ENCODE results near the gene BBOX1.

The BBOX1 gene

DNA sequence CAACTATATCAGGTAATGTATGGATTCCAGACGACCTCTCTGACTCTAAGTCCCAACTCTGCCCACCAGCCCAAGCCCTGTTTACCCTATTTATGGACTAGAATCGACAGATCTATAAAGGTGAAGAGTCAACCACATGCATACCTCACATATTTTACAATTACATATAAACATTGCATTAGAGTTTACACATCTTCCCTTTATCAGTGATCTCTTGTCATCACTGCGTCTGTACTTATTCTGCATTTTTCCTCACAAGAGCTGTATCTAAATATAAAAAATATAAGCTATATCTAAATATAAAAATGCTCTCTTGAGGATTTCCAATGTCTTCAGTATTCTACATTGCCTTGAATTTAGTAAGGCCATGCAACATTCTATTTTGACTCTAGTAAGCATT, 38.2 kb upstream of the BBOX1 start:
- TF ChIP-seq POLR2AphosphoS5 (IDR thresholded peaks at IDR 0.05; ENCODE audit: borderline replicate concordance, low read depth, low read length) (no peak), EZH2 (IDR thresholded peaks at IDR 0.05) (no peak), FOXP2 (optimal IDR thresholded peaks at IDR 0.05; ENCODE audit: control extremely low read depth, extremely low read length, insufficient read depth) (no peak)

DNA sequence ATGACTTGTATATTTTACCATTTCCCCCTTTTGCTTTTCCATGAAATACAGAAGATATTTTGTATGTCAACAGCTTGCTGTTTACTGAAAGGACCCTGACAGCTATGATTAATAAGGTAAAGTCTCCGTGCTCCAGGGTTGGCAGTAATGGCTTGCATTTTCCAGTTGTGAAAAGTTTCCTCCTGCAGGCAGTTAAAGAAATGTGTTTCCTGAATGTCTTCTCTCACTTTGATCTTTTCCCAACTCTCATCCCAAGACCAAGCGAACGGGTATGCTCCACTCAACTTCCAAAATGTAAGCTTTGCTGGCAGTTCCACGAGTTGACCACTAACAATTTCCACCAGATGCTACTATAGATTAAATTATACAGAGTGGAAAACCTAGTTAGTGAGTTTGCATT, 37.8 kb upstream of the BBOX1 start:
- Histone ChIP-seq H3K27ac (no peak overlapping the region), H3K9ac (ENCODE audit: insufficient read length) (no peak overlapping the region), H3K4me3 (no peak overlapping the region), H3K9me3 (ENCODE audit: low read depth, low read length) (no peaks in the 10 kb centered on the region), H3K36me3 (ENCODE audit: insufficient read depth, low read length) (no peaks in the 10 kb centered on the region)
- no peak for DNase-seq (ENCODE audit: low read depth, low spot score)
- TF ChIP-seq POLR2AphosphoS5 (IDR thresholded peaks at IDR 0.05; ENCODE audit: borderline replicate concordance, low read depth, low read length) (no peak), EZH2 (IDR thresholded peaks at IDR 0.05) (no peak), FOXP2 (optimal IDR thresholded peaks at IDR 0.05; ENCODE audit: control extremely low read depth, extremely low read length, insufficient read depth) (no peak)

More for the DNA sequence above, 38.2 kb upstream of the BBOX1 start:
- Histone ChIP-seq H3K9me3 (ENCODE audit: low read depth, low read length) (no peaks in the 10 kb centered on the region), H3K4me3 (no peak overlapping the region), H3K27ac (no peak overlapping the region), H3K36me3 (ENCODE audit: insufficient read depth, low read length) (no peaks in the 10 kb centered on the region), H3K9ac (ENCODE audit: insufficient read length) (no peak overlapping the region)
- DNase-seq (ENCODE audit: low read depth, low spot score) = no peak

DNA sequence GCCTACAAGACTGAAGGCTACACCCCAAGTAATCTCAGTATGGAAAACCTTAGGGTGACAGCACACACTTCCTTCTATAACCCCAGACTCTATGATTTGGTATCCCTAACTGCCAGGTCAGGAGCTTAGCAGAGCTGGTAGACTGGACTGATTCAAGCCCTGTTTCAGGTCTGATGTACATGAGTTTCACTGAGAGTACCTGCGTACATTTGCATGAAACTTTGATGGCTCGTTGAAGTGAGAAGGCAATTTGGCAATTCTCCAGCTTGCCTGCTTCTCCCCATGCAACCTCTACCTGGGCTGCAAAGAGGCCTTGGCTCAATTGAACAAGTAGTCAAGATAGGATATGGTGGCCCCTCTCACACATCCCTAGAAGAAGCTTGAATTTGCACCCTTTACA, 36.5 kb upstream of the BBOX1 start:
- Histone ChIP-seq H3K9me3 (ENCODE audit: low read depth, low read length) (no peaks in the 10 kb centered on the region), H3K9ac (ENCODE audit: insufficient read length) (no peak overlapping the region), H3K27ac (no peak overlapping the region), H3K4me3 (no peak overlapping the region), H3K36me3 (ENCODE audit: insufficient read depth, low read length) (no peaks in the 10 kb centered on the region)
- TF ChIP-seq FOXP2 (optimal IDR thresholded peaks at IDR 0.05; ENCODE audit: control extremely low read depth, extremely low read length, insufficient read depth) (no peak), POLR2AphosphoS5 (IDR thresholded peaks at IDR 0.05; ENCODE audit: borderline replicate concordance, low read depth, low read length) (no peak), EZH2 (IDR thresholded peaks at IDR 0.05) (no peak)
- DNase-seq (ENCODE audit: low read depth, low spot score) = no peak

DNA sequence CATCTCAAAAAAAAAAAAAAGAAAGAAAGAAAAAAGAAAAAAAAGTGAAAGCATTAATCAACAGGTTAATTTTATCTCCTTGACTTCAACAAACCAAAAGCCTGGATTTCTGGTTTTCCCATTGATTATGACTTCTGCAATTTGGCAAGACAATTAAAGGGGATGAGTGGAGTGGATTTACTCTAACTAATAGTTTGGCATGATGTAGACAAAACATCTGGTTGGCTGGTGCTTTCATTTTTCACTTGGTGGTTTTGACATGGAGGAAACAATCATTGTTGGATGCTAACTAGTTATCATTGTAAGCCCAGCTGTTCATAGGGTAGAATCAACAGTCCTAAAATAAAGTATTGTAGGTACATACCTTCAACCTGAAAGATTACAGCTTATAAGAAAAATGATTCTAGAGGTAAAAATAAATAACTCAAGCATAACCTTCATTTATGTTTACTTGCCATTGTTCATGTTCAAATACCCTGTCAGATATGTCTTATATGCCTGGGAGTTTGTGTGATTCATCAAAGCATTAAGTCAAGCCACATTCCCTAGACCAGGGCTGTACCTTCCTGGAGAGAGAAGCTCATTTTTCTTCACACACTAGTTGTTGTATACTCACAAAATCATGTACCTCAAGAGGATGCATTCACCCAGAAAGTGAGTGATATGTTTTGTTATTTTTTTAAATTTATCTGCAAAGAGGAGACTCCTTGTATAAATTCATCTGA, 31.6 kb upstream of the BBOX1 start:
- Histone ChIP-seq H3K4me3 (no peak overlapping the region), H3K9ac (ENCODE audit: insufficient read length) (no peak overlapping the region), H3K9me3 (ENCODE audit: low read depth, low read length) (no peaks in the 10 kb centered on the region), H3K36me3 (ENCODE audit: insufficient read depth, low read length) (no peaks in the 10 kb centered on the region), H3K27ac (no peak overlapping the region)
- no peak for TF ChIP-seq POLR2AphosphoS5 (IDR thresholded peaks at IDR 0.05; ENCODE audit: borderline replicate concordance, low read depth, low read length)
- no peak for TF ChIP-seq FOXP2 (optimal IDR thresholded peaks at IDR 0.05; ENCODE audit: control extremely low read depth, extremely low read length, insufficient read depth)
- TF ChIP-seq EZH2 (IDR thresholded peaks at IDR 0.05) = no peak
- DNase-seq (ENCODE audit: low read depth, low spot score) = no peak

DNA sequence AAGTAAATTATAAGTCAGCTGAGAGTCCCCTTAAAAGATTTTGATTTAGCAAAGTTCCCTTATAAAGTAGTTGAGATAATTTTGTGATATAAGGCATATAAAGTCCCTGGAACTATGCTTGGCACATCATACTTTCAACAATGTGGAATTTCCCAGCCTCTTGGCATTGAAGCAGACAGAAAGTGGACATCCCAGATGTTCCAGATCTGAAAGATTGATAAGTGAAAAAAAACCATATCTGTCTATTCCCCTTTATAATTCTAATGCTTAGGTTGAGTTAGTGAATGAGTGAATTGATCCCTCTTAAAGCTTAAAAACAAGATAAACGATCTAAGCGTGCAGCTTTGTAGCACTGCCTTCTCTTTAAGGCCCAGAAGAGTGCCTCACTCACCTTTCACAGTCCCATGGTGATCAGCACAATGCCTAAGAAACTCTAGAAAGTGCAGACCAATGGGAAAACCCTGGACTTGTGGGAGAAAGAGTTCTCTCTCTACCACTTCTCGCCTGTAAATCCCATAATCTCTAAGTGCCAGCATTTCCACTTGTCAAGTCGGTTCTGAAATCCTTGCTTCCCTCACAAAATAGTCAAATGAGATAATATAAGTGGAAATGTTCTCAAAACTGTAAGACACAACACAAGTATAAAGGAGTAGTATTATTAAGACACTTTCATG, 28.9 kb upstream of the BBOX1 start:
- H3K9ac ChIP-seq (ENCODE audit: insufficient read length) = no peak overlapping the region
- DNase-seq (ENCODE audit: low read depth, low spot score) = no peak
- H3K27ac ChIP-seq = no peak overlapping the region
- H3K4me3 ChIP-seq = no peak overlapping the region
- no peak for TF ChIP-seq POLR2AphosphoS5 (IDR thresholded peaks at IDR 0.05; ENCODE audit: borderline replicate concordance, low read depth, low read length)
- no peak for TF ChIP-seq FOXP2 (optimal IDR thresholded peaks at IDR 0.05; ENCODE audit: control extremely low read depth, extremely low read length, insufficient read depth)
- TF ChIP-seq EZH2 (IDR thresholded peaks at IDR 0.05) = no peak
- no peaks in the 10 kb centered on the region for H3K9me3 ChIP-seq (ENCODE audit: low read depth, low read length)
- no peaks in the 10 kb centered on the region for H3K36me3 ChIP-seq (ENCODE audit: insufficient read depth, low read length)

DNA sequence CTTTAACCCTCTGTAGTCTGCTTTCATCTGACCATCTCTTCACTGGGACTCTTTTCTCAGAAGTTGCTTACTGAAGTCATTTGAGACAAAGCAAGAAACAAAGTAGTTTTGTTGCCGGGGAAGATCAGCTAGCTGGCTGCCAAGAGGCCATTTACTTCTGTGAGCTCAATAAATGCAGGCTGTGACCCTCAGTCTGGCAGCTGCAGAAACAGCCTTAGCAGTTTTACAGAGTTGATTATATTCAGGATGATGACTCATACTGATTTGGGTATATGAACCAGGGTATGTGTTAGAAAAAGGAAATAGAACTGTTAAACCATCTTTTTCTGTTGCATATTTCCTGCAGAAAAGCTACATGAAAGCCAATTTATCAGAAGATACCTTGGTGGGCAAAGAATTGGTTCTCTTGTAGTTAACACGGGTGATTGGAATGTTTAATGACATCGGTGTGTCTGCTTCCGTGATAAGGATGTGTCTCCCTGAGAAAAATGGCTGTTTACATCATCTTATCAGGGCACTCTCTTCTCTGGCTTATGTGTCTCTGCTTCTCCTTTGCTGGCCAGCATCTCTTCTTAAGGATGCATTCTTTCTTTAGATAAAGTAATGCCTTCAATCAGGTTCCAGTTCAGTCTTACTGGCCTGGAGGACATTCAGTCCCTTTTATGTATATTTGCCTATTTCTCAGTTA, 28.2 kb upstream of the BBOX1 start:
- no peak for TF ChIP-seq EZH2 (IDR thresholded peaks at IDR 0.05)
- no peak for TF ChIP-seq FOXP2 (optimal IDR thresholded peaks at IDR 0.05; ENCODE audit: control extremely low read depth, extremely low read length, insufficient read depth)
- no peak for TF ChIP-seq POLR2AphosphoS5 (IDR thresholded peaks at IDR 0.05; ENCODE audit: borderline replicate concordance, low read depth, low read length)
- no peak overlapping the region for H3K27ac ChIP-seq
- no peak for DNase-seq (ENCODE audit: low read depth, low spot score)
- no peak overlapping the region for H3K9ac ChIP-seq (ENCODE audit: insufficient read length)
- no peaks in the 10 kb centered on the region for H3K36me3 ChIP-seq (ENCODE audit: insufficient read depth, low read length)
- no peak overlapping the region for H3K4me3 ChIP-seq
- H3K9me3 ChIP-seq (ENCODE audit: low read depth, low read length) = no peaks in the 10 kb centered on the region

DNA sequence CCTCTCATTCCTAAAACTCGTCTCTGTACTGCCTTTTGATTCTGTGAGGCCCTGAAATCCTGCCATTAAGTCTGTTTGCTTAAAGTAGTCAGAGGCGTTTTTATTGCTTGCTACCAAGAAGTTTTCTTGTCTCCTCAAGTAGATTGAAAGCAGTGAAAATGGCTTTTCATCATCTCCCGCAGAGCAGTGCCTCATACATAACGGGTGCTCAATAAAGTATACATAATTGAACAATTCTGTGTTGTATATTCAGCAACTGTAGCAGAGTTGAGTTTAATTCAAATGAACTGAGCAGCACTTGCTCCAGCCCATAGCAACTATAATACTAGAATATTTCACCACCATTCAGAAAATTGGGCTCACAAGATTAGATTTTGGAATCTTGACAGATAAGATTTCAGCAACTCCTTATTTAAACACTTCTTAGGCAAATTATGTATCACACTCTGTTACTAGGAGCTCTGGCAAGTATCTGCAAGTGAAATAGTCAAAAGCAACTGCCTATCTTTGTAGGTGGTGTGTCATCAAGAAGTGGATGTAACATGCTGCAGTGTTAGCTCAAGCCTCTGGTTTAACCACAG, 26.7 kb upstream of the BBOX1 start:
- Histone ChIP-seq H3K9me3 (ENCODE audit: low read depth, low read length) (no peaks in the 10 kb centered on the region), H3K36me3 (ENCODE audit: insufficient read depth, low read length) (no peaks in the 10 kb centered on the region), H3K27ac (no peak overlapping the region), H3K9ac (ENCODE audit: insufficient read length) (no peak overlapping the region), H3K4me3 (no peak overlapping the region)
- no peak for DNase-seq (ENCODE audit: low read depth, low spot score)
- TF ChIP-seq FOXP2 (optimal IDR thresholded peaks at IDR 0.05; ENCODE audit: control extremely low read depth, extremely low read length, insufficient read depth) = no peak
- no peak for TF ChIP-seq EZH2 (IDR thresholded peaks at IDR 0.05)
- no peak for TF ChIP-seq POLR2AphosphoS5 (IDR thresholded peaks at IDR 0.05; ENCODE audit: borderline replicate concordance, low read depth, low read length)

DNA sequence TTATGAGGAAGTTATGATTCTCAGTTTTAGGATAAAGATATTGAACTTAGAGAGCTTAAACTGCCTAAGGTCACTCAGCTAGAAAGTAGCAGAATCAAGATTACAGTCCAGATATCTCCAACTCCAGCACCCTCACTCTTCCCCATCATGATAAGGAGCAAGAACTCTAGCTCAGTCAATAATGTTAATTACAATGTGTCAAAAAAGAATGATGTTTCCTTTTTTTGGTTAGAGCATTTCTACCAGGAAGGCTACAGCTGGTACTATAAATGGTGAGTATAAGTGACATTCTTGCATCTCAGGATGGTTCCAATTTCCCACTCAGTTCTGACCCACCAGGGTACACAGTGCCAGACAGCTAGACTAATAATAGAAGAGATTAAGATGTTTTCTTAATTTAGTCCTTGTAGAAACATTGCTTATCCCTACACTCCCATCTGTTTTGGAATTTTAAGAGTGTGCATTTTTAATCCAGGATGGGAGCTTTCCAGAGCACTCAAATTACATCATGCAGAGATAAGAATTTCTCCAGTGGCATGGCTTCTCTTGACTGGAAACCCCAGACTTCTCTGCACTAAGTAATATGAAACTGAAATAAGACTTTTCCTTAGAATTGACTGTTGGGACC, 21.6 kb upstream of the BBOX1 start:
- Histone ChIP-seq H3K27ac (no peak overlapping the region), H3K9me3 (ENCODE audit: low read depth, low read length) (no peaks in the 10 kb centered on the region), H3K9ac (ENCODE audit: insufficient read length) (no peak overlapping the region), H3K36me3 (ENCODE audit: insufficient read depth, low read length) (no peaks in the 10 kb centered on the region), H3K4me3 (no peak overlapping the region)
- TF ChIP-seq FOXP2 (optimal IDR thresholded peaks at IDR 0.05; ENCODE audit: control extremely low read depth, extremely low read length, insufficient read depth) (no peak), EZH2 (IDR thresholded peaks at IDR 0.05) (no peak), POLR2AphosphoS5 (IDR thresholded peaks at IDR 0.05; ENCODE audit: borderline replicate concordance, low read depth, low read length) (no peak)
- DNase-seq (ENCODE audit: low read depth, low spot score) = no peak
